Prostate gland (tissue), 2 donors: Measurements from ENCODE around the gene NARS2.

Experiments
- POLR2AphosphoS5 ChIP-seq: sonication (generic); formaldehyde crosslinking; IDR thresholded peaks from one replicate; pipeline ENCODE4 v1.6.1; 2017; ENCODE audit warnings: antibody characterized with exemption
- TF ChIP-seq, protein P1 (sequence below), 4 experiments: fragments of 200-600 bp in 2 of 4; fragments of 450-650 bp in 2 of 4; sonication (generic) in 2 of 4; IDR thresholded peaks; 1 replicate in 3 of 4; 2 replicates in 1 of 4; pipeline ENCODE4 v1.5.1; 2016 to 2019; ENCODE audit warnings: antibody characterized with exemption in 4 of 4, mild to moderate bottlenecking in 2 of 4, moderate library complexity in 2 of 4

GRCh38 chr11:78492973-78493372 lies 81.7 kb downstream of the NARS2 start:
- TF ChIP-seq, protein P1, sequence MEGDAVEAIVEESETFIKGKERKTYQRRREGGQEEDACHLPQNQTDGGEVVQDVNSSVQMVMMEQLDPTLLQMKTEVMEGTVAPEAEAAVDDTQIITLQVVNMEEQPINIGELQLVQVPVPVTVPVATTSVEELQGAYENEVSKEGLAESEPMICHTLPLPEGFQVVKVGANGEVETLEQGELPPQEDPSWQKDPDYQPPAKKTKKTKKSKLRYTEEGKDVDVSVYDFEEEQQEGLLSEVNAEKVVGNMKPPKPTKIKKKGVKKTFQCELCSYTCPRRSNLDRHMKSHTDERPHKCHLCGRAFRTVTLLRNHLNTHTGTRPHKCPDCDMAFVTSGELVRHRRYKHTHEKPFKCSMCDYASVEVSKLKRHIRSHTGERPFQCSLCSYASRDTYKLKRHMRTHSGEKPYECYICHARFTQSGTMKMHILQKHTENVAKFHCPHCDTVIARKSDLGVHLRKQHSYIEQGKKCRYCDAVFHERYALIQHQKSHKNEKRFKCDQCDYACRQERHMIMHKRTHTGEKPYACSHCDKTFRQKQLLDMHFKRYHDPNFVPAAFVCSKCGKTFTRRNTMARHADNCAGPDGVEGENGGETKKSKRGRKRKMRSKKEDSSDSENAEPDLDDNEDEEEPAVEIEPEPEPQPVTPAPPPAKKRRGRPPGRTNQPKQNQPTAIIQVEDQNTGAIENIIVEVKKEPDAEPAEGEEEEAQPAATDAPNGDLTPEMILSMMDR (IDR thresholded peaks at IDR 0.05), result no peak
- TF ChIP-seq POLR2AphosphoS5, result no peak
